Adrenal gland (tissue), 5 donors: ENCODE measurements around the gene SBK3.

Experiments used
- POLR2A ChIP-seq, 2 donors: fragments of 450-650 bp; IDR thresholded peaks; one replicate each; pipeline ENCODE4 v1.6.1; 2017; ENCODE audit warnings: antibody characterized with exemption in 2 of 2, mild to moderate bottlenecking in 2 of 2, moderate library complexity in 1 of 2
- TF ChIP-seq, protein P1 (sequence below), 6 experiments: fragments of 450-650 bp in 4 of 6; fragments of 200-600 bp in 2 of 6; sonication (generic) in 1 of 6; IDR thresholded peaks; 1 replicate in 5 of 6; 2 replicates in 1 of 6; pipeline versions ENCODE4 v1.5.1 to v1.8.0; 2016 to 2021; ENCODE audit warnings: antibody characterized with exemption in 6 of 6, mild to moderate bottlenecking in 2 of 6, moderate library complexity in 1 of 6
- donor health status: DM: no; HTN: no; CAD: no.

DNA sequence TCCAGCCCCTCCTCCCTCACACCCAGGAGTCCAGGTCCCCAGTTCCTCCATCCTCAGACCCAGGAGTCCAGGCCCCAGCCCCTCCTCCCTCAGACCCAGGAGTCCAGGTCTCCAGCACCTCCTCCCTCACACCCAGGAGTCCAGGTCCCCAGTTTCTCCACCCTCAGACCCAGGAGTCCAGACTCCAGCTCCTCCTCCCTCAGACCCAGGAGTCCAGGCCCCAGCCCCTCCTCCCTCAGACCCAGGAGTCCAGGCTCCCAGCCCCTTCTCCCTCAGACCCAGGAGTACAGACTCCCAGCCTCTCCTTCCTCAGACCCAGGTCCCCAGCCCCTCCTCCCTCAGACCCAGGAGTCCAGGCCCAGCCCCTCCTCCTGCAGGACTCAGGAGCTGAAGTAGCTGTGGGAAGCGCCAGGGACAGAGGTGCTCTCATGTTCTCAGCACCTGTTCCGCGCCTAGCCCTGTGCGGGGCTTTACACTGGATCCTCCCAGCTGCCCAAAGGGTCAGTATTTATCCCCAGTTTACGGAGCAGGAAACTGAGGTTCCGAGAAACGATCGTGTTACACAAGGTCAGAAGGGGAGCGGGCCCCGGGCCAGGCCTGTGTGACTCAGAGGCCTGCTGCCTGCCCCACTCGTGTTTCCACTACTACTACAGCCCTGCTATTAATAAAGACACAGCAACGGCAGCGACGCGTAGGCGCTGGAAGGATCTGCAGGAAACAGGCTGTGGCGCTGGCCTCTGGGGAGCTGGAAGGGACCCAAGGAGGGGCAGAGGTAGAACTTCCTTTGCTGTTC lies 1.7 kb upstream of the SBK3 start:
- TF ChIP-seq, protein P1, sequence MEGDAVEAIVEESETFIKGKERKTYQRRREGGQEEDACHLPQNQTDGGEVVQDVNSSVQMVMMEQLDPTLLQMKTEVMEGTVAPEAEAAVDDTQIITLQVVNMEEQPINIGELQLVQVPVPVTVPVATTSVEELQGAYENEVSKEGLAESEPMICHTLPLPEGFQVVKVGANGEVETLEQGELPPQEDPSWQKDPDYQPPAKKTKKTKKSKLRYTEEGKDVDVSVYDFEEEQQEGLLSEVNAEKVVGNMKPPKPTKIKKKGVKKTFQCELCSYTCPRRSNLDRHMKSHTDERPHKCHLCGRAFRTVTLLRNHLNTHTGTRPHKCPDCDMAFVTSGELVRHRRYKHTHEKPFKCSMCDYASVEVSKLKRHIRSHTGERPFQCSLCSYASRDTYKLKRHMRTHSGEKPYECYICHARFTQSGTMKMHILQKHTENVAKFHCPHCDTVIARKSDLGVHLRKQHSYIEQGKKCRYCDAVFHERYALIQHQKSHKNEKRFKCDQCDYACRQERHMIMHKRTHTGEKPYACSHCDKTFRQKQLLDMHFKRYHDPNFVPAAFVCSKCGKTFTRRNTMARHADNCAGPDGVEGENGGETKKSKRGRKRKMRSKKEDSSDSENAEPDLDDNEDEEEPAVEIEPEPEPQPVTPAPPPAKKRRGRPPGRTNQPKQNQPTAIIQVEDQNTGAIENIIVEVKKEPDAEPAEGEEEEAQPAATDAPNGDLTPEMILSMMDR (IDR thresholded peaks at IDR 0.05), result no peak
- no peak for TF ChIP-seq POLR2A (IDR thresholded peaks at IDR 0.05)
